Measurements from ENCODE around the gene TGIF2.

The TGIF2 gene

DNA sequence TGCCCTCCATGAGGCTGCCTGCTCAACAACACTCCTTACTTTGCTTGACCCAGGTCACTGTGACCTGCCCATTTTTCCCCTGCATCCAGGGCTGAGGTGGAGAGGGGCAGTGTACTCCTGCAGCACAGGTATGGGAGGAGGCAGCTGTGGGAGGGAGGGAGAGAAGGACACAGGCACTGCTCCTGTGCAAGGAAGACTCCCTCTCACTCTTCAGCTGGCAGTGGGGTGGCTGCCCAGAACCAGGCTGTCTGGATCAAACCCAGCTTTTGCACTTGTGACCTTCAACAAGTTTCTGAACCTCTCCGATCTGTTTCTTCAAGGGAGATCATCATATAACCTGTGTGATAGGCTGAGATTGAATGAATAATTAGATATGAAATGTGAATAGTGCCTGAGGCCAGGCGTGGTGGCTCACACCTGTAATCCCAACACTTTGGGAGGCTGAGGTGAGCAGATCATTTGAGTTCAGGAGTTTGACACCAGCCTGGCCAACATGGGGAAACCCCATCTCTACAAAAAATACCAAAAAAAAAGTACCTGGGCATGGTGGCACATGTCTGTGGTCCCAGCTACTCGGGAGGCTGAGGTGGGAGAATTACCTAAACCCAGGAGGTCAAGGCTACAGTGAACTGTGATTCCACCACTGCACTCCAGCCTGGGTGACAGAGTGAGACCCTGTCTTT is 14.1 kb downstream of the TGIF2 start:
- Histone ChIP-seq H3K36me3 (ENCODE audit: control insufficient read depth, insufficient read depth, low read length) (peaks cover 30% of the 10 kb centered on the region), H3K4me3 (replicated peaks; ENCODE audit: low read depth, low read length) (no peak overlapping the region), H3K27me3 (replicated peaks; ENCODE audit: control insufficient read depth, insufficient read depth, low read length) (no peaks in the 10 kb centered on the region)
- TF ChIP-seq, protein P1, sequence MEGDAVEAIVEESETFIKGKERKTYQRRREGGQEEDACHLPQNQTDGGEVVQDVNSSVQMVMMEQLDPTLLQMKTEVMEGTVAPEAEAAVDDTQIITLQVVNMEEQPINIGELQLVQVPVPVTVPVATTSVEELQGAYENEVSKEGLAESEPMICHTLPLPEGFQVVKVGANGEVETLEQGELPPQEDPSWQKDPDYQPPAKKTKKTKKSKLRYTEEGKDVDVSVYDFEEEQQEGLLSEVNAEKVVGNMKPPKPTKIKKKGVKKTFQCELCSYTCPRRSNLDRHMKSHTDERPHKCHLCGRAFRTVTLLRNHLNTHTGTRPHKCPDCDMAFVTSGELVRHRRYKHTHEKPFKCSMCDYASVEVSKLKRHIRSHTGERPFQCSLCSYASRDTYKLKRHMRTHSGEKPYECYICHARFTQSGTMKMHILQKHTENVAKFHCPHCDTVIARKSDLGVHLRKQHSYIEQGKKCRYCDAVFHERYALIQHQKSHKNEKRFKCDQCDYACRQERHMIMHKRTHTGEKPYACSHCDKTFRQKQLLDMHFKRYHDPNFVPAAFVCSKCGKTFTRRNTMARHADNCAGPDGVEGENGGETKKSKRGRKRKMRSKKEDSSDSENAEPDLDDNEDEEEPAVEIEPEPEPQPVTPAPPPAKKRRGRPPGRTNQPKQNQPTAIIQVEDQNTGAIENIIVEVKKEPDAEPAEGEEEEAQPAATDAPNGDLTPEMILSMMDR (IDR thresholded peaks at IDR 0.05; ENCODE audit: insufficient read depth, low read length, poor library complexity, severe bottlenecking): no peak
- no peak for DNase-seq (ENCODE audit: extremely low read depth, insufficient read length)

DNA sequence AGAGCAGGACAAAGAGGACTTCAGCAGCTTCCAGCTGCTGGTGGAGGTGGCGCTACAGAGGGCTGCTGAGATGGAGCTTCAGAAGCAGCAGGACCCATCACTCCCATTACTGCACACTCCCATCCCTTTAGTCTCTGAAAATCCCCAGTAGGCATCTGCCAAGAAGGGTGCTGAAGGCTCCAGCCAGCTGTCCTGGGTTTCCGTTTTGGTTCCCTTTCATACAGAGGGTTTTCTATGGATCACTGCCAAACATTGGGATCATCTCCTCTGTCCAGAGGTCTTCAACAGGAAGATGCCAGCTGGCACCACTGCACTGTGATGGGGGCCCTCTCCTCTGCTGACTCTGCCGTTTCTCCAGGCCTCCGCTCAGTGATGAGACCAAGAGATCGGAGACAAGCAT is 17.9 kb downstream of the TGIF2 start:
- Histone ChIP-seq H3K27me3 (replicated peaks; ENCODE audit: control insufficient read depth, insufficient read depth, low read length) (no peaks in the 10 kb centered on the region), H3K36me3 (ENCODE audit: control insufficient read depth, insufficient read depth, low read length) (peaks cover 21% of the 10 kb centered on the region), H3K4me3 (replicated peaks; ENCODE audit: low read depth, low read length) (no peak overlapping the region)
- TF ChIP-seq, protein P1 (IDR thresholded peaks at IDR 0.05; ENCODE audit: insufficient read depth, low read length, poor library complexity, severe bottlenecking): no peak
- no peak for DNase-seq (ENCODE audit: extremely low read depth, insufficient read length)

DNA sequence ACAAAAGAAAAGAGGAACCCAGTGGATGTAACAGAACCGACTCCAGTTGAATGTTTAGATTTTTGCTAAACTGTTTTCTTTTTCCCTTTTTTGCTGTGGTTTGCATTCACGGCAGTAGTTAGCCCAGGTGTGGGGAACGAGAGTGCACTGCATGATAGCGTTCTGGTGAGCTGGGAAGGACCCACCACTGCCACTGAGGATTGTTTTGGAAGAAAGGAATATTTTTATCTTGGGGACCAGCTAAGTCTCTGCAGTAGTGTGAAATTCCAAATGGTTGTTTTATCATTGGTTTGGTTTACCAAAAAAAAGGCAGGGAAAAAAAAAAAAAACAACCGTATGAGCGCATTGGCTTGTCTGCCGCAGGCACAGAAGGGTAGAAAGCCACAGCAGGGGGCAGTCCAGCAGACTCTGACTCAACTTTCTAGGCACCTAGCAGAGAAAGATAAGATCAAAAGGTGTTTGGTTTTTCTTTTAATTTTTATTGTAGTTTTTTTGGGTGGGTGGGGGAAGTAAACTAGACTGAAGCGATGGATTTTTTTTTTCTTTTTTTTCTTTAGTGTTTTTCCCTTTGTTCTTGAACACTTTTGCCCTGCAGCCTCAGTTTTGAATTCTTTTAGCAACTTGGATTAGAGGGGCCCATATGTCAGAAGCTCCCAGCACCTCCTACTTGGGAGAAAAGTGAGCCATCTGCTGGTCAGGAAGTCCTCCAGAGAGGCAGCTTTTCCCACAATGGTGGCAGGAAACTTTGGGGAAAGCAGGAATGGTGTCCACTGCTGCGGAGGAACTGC is 18.7 kb downstream of the TGIF2 start:
- H3K4me3 ChIP-seq (replicated peaks; ENCODE audit: low read depth, low read length): no peak overlapping the region
- peaks cover 18% of the 10 kb centered on the region for H3K36me3 ChIP-seq (ENCODE audit: control insufficient read depth, insufficient read depth, low read length)
- H3K27me3 ChIP-seq (replicated peaks; ENCODE audit: control insufficient read depth, insufficient read depth, low read length): no peaks in the 10 kb centered on the region
- TF ChIP-seq, protein P1 (IDR thresholded peaks at IDR 0.05; ENCODE audit: insufficient read depth, low read length, poor library complexity, severe bottlenecking): no peak
- DNase-seq (ENCODE audit: extremely low read depth, insufficient read length): no peak

DNA sequence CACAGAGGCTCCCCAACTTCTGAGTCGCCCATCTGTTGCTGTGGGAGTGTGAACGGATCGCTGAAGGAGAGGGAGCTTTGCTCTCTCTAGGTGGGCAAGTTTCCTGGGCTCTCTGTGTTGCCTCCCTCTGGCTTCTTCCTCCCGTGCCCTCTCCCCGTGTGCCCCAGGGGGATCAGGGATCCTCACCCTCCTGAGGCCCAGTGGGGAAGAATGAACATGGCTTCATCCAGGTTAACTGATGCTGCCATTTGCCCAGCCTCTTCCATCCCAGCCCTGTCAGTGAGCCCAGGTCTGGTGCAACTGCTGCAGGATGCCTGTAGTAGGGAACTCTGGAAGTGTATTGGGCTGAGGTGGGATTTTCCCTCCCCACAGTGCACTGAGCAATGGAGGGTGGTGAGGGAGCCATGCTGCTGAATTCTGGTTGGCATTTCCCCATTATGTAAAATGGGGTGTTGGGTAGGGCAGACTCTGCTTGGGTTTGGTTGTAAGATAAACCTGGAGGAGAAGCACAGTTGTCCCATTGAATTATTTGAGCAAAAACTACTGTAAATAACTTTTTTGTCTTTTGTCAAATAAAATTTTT is 20.0 kb downstream of the TGIF2 start:
- no peak for DNase-seq (ENCODE audit: extremely low read depth, insufficient read length)
- Histone ChIP-seq H3K27me3 (replicated peaks; ENCODE audit: control insufficient read depth, insufficient read depth, low read length) (no peaks in the 10 kb centered on the region), H3K4me3 (replicated peaks; ENCODE audit: low read depth, low read length) (no peak overlapping the region), H3K36me3 (ENCODE audit: control insufficient read depth, insufficient read depth, low read length) (peaks cover 16% of the 10 kb centered on the region)
- TF ChIP-seq, protein P1 (IDR thresholded peaks at IDR 0.05; ENCODE audit: insufficient read depth, low read length, poor library complexity, severe bottlenecking): no peak

DNA sequence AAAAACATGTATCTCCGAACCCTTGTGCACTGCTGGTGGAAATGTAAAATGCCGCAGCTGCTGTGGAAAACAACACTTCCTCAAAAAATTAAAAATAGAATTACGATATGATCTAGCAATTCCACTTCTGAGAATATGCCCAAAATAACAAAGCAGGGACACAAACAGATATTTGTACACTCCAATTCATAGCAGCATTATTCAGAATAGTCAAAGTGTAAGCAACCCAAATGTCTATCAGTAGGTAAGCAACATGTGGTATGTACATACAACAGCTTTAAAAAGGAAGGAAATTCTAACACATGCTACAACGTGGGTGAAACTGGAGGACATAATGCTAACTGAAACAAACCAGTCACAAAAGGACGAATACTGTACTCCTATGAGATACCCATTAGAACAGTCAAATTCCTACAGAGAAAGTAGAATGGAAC is 26.5 kb downstream of the TGIF2 start:
- Histone ChIP-seq H3K36me3 (ENCODE audit: control insufficient read depth, insufficient read depth, low read length) (no peaks in the 10 kb centered on the region; the same call in none of the 2 replicates), H3K27me3 (replicated peaks; ENCODE audit: control insufficient read depth, insufficient read depth, low read length) (no peaks in the 10 kb centered on the region), H3K4me3 (replicated peaks; ENCODE audit: low read depth, low read length) (no peak overlapping the region)
- no peak for DNase-seq (ENCODE audit: extremely low read depth, insufficient read length)
- TF ChIP-seq, protein P1 (IDR thresholded peaks at IDR 0.05; ENCODE audit: insufficient read depth, low read length, poor library complexity, severe bottlenecking): no peak
